HG02623 (cell line): ENCODE results near the gene NFATC2.

ENCODE experiments used
- ATAC-seq: cut with Tn5 transposase; IDR thresholded peaks from one replicate; pipeline ENCODE4 v1.9.1; 2021; ENCODE audit warnings: moderate library complexity; ENCODE audit not compliant: unreplicated experiment

NFATC2 gene

GRCh38 chr20:51342510-51343236, 199.8 kb downstream of the NFATC2 start:
- ATAC-seq, result no peak

- no peak for ATAC-seq
Observed at GRCh38 chr20:51341581-51341980, 200.9 kb downstream of the NFATC2 start.

DNA sequence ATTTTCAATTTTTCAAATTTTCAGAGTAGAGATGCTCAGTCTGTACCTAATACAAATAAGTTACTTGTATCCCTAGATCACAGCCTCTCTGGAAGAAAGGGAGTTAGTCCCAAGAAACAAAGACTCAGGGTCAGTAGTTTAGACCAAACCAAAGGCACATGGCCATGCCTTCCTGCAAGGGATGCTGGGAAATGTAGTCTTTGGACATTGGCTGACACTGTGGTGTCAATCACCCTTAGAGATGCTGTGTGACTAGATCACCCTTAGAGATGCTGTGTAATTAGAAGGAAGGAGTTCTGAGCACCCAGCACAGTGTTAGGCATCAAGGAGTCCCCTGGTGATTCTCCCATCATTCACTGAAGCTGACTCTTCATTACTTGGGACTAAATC, 202.1 kb downstream of the NFATC2 start:
- no peak for ATAC-seq

- ATAC-seq, result no peak
Observed at GRCh38 chr20:51339721-51340450, 202.6 kb downstream of the NFATC2 start.

DNA sequence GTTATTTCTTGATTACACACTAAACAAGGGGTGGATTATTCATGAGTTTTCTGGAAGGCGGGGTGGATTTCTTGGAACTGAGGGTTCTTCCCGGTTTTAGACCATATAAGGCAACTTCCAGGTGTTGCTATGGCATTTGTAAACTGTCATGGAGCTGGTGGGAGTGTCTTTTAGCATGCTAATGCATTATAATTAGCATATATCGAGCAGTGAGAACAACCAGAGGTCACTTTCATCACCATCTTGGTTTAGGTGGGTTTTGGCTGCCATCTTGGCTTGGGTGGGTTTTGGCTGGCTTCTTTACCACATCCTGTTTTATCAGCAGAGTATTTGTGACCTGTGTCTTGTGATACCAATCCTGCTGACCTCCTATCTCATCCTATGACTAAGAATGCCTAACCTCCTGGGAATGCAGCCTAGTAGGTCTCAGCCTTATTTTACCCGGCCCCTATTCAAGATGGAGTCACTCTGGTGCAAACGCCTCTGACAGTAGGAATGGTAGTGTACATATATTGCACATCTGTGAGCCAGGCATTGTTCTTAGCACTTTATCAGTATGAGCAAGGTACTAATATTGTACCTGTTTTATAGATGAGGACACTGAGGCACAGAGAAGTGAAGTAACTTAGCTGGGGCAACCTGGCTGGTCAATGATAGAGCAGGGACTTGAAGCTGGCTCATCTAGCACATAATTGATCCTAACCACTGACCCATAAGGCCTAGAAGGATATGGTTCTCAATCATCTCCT, 203.7 kb downstream of the NFATC2 start:
- no peak for ATAC-seq

- ATAC-seq, result no peak
Observed at GRCh38 chr20:51337126-51337805, 205.3 kb downstream of the NFATC2 start.
